GM19099 (cell line): ENCODE measurements around the gene DDX46.

ENCODE experiments used
- POLR2A ChIP-seq: IDR thresholded peaks from 3 replicates; pipeline ENCODE4 v1.6.1; 2011; ENCODE audit warnings: low read depth; ENCODE audit not compliant: insufficient read length; ENCODE audit errors: extremely low read depth

Gene DDX46, protein sequence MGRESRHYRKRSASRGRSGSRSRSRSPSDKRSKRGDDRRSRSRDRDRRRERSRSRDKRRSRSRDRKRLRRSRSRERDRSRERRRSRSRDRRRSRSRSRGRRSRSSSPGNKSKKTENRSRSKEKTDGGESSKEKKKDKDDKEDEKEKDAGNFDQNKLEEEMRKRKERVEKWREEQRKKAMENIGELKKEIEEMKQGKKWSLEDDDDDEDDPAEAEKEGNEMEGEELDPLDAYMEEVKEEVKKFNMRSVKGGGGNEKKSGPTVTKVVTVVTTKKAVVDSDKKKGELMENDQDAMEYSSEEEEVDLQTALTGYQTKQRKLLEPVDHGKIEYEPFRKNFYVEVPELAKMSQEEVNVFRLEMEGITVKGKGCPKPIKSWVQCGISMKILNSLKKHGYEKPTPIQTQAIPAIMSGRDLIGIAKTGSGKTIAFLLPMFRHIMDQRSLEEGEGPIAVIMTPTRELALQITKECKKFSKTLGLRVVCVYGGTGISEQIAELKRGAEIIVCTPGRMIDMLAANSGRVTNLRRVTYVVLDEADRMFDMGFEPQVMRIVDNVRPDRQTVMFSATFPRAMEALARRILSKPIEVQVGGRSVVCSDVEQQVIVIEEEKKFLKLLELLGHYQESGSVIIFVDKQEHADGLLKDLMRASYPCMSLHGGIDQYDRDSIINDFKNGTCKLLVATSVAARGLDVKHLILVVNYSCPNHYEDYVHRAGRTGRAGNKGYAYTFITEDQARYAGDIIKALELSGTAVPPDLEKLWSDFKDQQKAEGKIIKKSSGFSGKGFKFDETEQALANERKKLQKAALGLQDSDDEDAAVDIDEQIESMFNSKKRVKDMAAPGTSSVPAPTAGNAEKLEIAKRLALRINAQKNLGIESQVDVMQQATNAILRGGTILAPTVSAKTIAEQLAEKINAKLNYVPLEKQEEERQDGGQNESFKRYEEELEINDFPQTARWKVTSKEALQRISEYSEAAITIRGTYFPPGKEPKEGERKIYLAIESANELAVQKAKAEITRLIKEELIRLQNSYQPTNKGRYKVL

DNA sequence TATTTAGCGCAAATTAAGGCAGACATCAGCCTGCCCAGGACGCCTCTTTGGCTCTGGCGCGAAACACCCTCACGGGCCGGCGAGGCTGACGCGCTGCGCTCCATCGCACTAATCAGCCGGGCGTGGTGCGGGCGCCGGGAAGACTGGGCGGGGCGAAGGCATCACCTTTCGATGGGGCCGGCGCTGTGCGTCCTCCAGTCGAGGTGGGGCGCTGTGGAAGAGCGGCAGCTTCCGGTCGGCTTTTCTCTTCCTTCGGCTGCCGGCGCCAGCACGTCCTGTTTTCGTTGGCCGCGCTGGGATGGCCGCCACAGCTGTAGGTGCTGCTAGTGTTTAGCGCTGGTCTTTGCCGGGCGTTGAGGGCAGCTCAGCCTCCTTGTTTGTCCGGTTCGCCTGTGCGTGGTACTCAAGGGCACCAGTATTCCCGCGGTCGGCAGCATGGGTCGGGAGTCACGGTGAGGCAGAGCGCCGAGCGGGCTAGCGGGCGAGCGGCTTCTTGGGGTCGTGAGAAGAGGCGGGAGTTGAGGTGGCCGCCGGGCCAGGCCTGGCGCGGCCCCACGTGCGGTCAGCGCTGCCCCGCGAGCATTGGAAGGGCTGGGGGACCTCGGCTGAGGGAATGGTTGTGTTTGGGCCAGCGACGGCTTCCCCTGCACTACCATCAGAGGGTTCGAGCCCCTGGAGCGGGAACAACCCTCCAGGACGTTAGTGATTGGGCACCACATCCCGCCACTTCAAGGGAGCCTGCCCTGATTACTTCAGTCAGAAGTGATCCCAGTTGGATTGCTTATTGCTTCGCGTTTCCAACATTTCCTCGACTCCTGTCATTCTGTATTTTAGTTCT, at the start of gene DDX46:
Gene DDX46 (plus strand): TSS at position 276 of the 838 bp plus-strand sequence. CDS start 160 bp downstream, at position 436.
- TF ChIP-seq POLR2A, result peak; percentile 89

DNA sequence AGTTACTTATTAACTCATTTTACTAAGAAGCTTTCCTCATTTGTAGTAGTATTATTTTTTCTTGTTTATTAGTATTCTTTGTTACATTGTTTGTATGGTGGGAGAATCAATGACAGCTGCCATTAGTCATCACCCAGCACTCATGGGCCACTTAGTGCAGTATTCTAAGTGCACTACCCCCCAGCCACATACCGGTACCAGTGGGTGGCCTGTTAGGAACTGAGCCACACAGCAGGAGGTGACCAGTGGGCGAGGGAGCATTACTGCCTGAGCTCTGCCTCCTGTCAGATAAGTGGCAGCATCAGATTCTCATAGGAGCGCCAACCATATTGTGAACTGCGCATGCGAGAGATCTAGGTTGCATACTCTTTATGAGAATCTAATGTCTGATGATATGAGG, 44.5 kb upstream of the DDX46 start:
- no peak for TF ChIP-seq POLR2A

GRCh38 chr5:134714541-134714940, 44.0 kb upstream of the DDX46 start:
- no peak for TF ChIP-seq POLR2A

GRCh38 chr5:134724872-134725271, 33.7 kb upstream of the DDX46 start:
- no peak for TF ChIP-seq POLR2A

DNA sequence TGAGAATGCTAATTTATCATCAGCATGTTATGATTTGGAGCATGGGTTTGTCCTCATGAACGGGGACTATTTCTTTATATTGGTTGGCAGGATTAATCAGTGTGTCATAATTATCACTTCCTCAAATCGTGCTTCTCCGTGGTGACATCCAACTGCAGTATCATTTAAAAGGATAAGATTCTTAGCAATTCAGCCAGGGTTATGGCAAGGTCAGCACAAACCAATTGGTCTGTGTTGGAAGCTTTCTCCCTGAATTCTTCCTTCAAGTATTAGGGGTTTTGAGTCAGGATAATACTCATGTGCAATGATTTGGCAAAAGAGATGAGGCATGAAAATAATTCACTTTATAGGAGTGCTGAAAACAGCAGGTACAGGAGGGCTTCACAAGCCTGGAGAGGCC, 25.8 kb upstream of the DDX46 start:
- no peak for TF ChIP-seq POLR2A

DNA sequence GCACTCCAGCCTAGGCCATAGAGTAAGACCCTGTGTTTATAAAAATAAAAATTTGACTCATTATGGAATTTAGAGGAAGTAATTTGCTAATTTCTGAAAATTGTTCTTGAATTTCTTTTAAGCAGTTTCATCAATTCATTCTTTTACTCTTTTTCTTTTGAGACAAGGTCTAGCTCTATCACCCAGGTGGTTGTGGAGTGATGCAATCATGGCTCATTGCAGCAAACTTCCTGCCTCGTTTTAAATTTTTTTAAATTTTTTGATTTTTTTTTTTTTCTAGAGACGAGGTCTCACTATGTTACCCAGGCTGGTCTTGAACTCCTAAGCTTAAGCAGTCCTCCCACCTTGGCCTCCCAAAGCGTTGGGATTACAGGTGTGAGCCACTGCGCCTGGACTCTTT, 23.3 kb upstream of the DDX46 start:
- TF ChIP-seq POLR2A, result no peak

DNA sequence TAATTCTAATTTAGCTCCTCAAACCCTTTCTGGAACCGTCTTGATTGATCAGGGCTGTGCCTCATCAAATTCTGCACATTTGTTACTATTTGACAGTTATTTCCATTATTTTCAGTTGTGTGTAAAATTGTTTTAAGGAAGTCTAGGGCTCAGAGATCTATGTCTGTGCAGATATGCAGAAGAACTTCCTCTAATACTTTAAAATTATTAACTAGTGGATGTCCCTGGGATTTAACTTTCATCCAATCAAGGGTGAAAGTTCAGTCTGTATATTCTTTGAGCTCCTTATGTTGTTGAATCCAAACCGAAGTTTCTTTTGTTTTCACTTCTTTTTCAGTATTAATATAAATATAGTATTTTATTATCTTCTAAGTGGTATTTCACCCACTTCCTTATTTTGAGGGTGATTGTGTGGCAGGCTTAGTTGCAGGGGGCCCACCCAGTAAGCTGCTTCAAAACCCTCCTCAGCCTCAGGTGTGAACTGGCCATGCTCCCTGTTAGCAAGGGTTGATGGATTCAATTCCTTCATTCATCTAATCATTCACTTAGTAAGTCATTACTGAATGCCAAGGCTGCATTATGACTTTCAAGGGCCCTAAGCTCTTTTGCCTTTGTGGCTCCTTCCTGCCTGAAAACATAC, 22.3 kb upstream of the DDX46 start:
- no peak for TF ChIP-seq POLR2A

GRCh38 chr5:134738133-134738962, 20.2 kb upstream of the DDX46 start, which contains the start of gene CAMLG:
TSS of gene CAMLG (plus strand) at chr5:134738548. CDS start at chr5:134738621, 73 bp downstream.
- TF ChIP-seq POLR2A, result peak; percentile 76

GRCh38 chr5:134738963-134739661, 19.5 kb upstream of the DDX46 start:
- TF ChIP-seq POLR2A, result no peak

- TF ChIP-seq POLR2A, result no peak
Observed at GRCh38 chr5:134741052-134741451, 17.5 kb upstream of the DDX46 start.

GRCh38 chr5:134742134-134742533, 16.4 kb upstream of the DDX46 start:
- no peak for TF ChIP-seq POLR2A

- TF ChIP-seq POLR2A, result no peak
Observed at GRCh38 chr5:134749415-134749814, 9.2 kb upstream of the DDX46 start.

- no peak for TF ChIP-seq POLR2A
Observed at GRCh38 chr5:134758176-134758503, 439 bp upstream of the DDX46 start.
